ENCODE results near the gene GLG1.

DNA sequence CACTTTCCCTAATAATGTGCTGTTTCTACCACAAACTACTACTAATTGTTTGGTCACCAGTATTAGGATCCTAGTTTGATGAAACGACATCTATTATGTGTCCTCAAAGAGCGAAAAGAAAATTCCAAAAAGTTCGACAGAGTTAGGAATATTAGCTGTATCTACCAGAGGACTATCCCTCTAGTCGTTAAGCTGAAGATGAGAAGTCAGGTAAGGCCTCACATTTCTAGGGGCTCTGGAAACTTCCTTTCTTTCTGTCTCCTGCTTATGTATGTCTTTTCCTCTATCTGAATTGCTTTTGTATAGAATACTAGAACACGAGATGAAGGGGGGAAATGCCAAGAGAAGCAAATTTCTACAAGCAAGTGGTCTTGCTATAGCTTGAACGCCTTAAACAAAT, 1.6 kb downstream of the GLG1 start:
- TF ChIP-seq CTCF (IDR thresholded peaks at IDR 0.05; ENCODE audit: poor library complexity) (no peak), EZH2phosphoT487 (IDR thresholded peaks at IDR 0.05; ENCODE audit: low read depth, severe bottlenecking, unreplicated experiment) (no peak)
